Lower lobe of right lung (tissue), 2 donors: ENCODE results near the gene LTBR. TPM values are rescaled to one million over a fixed set of nuclear protein-coding genes. Genes with fewer than 3 reads are reported as not detected.

ENCODE experiments used
- ATAC-seq, 2 donors: fragments of 200-7000 bp; cut with Tn5 transposase; one replicate each; pipeline ENCODE4 v1.9.1; 2020 to 2022; ENCODE audit warnings: mild to moderate bottlenecking in 2 of 2, moderate library complexity in 2 of 2
- DNase-seq: peaks from one replicate; pipeline ENCODE4 v3.0.0-alpha.2; 2020
- H3K27ac ChIP-seq: fragments of 200-600 bp; one replicate; pipeline ENCODE4 v1.8.0; 2022
- H3K27me3 ChIP-seq: fragments of 200-600 bp; one replicate; pipeline ENCODE4 v1.8.0; 2022; ENCODE audit warnings: low read depth
- H3K36me3 ChIP-seq: fragments of 200-600 bp; one replicate; pipeline ENCODE4 v1.8.0; 2022; ENCODE audit warnings: mild to moderate bottlenecking
- H3K4me1 ChIP-seq: fragments of 200-600 bp; one replicate; pipeline ENCODE4 v1.8.0; 2022
- H3K4me3 ChIP-seq: fragments of 200-600 bp; one replicate; pipeline ENCODE4 v1.8.0; 2022; ENCODE audit warnings: mild to moderate bottlenecking
- H3K9me3 ChIP-seq: fragments of 200-600 bp; one replicate; pipeline ENCODE4 v1.8.0; 2022
- CTCF ChIP-seq: fragments of 200-600 bp; IDR thresholded peaks from one replicate; pipeline ENCODE4 v1.8.0; 2022; ENCODE audit warnings: antibody characterized with exemption, mild to moderate bottlenecking
- intact Hi-C: fragments of 100-400 bp; cut with DNase I; formaldehyde crosslinking; loops from one replicate; pipeline ENCODE4 v1.11.0; 2022
- total RNA-seq: library from RNA; stranded (reverse); fragmentation: NEBNext Ultra II Directional; extraction: Animal tissue kit (Norgen Biotek cat#: 25700); gene quantifications from one replicate; pipeline ENCODE4 v1.2.1, GENCODE V29; 2021
- donor health status: DM: no; HTN: yes; CAD: no; lungs with severe emphysema.

LTBR gene
- total RNA-seq, 1 donor from 2014 or later = 122 TPM

GRCh38 chr12:6420364-6420763, 36.4 kb downstream of the LTBR start:
- Histone ChIP-seq H3K4me1 (peaks cover 10% of the 10 kb centered on the region), H3K9me3 (no peaks in the 10 kb centered on the region), H3K27me3 (no peaks in the 10 kb centered on the region), H3K4me3 (no peak overlapping the region), H3K27ac (no peak overlapping the region), H3K36me3 (no peaks in the 10 kb centered on the region)
- intact Hi-C loops = no loop called here
- DNase-seq (no peak), ATAC-seq (no peak)
- no peak for TF ChIP-seq CTCF

GRCh38 chr12:6423267-6424007, 39.5 kb downstream of the LTBR start:
- H3K27me3 ChIP-seq = no peaks in the 10 kb centered on the region
- intact Hi-C loops = no loop called here
- H3K4me1 ChIP-seq = peaks cover 10% of the 10 kb centered on the region
- H3K27ac ChIP-seq = no peak overlapping the region
- DNase-seq (peak; percentile 89), ATAC-seq (peak; percentile 97)
- H3K4me3 ChIP-seq = no peak overlapping the region
- no peaks in the 10 kb centered on the region for H3K36me3 ChIP-seq
- TF ChIP-seq CTCF = peak; percentile 90
- H3K9me3 ChIP-seq = no peaks in the 10 kb centered on the region

GRCh38 chr12:6424008-6424347, 40.0 kb downstream of the LTBR start:
- H3K4me1 ChIP-seq = peaks cover 10% of the 10 kb centered on the region
- DNase-seq (no peak), ATAC-seq (peak; percentile 22 to 35)
- no peak overlapping the region for H3K4me3 ChIP-seq
- H3K9me3 ChIP-seq = no peaks in the 10 kb centered on the region
- no peak for TF ChIP-seq CTCF
- H3K36me3 ChIP-seq = no peaks in the 10 kb centered on the region
- no peaks in the 10 kb centered on the region for H3K27me3 ChIP-seq
- no peak overlapping the region for H3K27ac ChIP-seq
- intact Hi-C loops = no loop called here

GRCh38 chr12:6424866-6425265, 40.9 kb downstream of the LTBR start:
- Histone ChIP-seq H3K27ac (no peak overlapping the region), H3K36me3 (no peaks in the 10 kb centered on the region), H3K4me1 (peaks cover 11% of the 10 kb centered on the region), H3K4me3 (no peak overlapping the region), H3K27me3 (no peaks in the 10 kb centered on the region), H3K9me3 (no peaks in the 10 kb centered on the region)
- intact Hi-C loops = no loop called here
- no peak for ATAC-seq
- DNase-seq = no peak
- no peak for TF ChIP-seq CTCF

- H3K27ac ChIP-seq = no peak overlapping the region
- no peaks in the 10 kb centered on the region for H3K27me3 ChIP-seq
- no peaks in the 10 kb centered on the region for H3K36me3 ChIP-seq
- H3K4me1 ChIP-seq = peaks cover 15% of the 10 kb centered on the region
- TF ChIP-seq CTCF = no peak
- no peaks in the 10 kb centered on the region for H3K9me3 ChIP-seq
- ATAC-seq (no peak), DNase-seq (no peak)
- intact Hi-C loops = no loop called here
- no peak overlapping the region for H3K4me3 ChIP-seq
Measured at GRCh38 chr12:6425590-6426531, 41.9 kb downstream of the LTBR start.
